CD4-positive, alpha-beta T cell treated with Interleukin-12 subunit alpha and Interleukin-12 subunit beta, for 1 hour (primary cell): ENCODE results near the gene CNPY2.
A peak's percentile ranks its signal among the peaks of the same experiment; 100 is the strongest.
"Not testable (repeated sequence)": the region's sequence is repeated elsewhere in the genome, so short reads cannot be mapped to it uniquely, and the experiment has no call there.

Experiments used
- DNase-seq: peaks from one replicate; pipeline ENCODE4 v3.0.0-alpha.2; 2020

CNPY2 gene

DNA sequence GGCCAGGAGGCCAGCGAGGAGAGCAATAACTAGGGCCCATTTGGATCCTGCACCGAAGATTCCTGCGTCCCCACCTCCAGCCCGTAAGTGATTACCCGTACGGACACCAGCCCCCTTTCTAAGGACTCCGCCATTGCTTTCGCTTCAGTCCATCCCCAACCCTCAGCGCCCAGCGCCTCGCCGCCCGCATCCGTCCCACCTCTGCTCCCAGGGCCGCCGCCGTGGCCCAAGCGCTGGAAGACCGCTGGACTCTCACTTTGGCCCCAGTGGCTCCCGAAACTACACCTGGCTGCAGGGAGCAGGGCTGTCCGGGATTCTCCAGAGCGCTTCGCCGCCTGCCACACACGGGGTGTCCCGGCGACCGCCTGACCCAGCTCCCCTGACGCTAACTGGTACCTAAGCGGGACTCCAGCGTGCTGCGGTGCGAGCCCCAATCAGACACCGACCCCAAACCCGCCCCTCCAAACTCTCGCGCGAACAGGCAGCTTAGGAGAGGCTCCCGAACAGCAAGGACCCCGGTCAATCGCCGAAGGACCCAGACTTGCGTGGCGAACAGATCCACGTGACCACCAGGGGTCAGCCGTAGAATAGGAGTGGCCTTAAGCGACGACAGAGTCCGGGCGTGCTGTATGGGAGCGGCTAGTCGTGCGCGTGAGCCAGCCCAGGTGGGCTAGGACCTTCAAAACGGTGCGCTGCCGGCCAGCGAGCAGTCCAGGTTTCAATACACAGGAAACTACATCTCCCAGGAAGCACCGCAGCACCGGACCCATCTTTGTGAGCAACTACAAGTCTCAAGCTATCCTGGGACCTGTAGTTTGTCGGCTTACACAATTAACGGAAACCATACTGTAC lies at the start of gene CNPY2:
TSS of gene CNPY2 (minus strand) at position 367 of the 852 bp plus-strand sequence. CDS start 771 bp downstream, outside the sequence.
- peak; percentile 95 for DNase-seq

DNA sequence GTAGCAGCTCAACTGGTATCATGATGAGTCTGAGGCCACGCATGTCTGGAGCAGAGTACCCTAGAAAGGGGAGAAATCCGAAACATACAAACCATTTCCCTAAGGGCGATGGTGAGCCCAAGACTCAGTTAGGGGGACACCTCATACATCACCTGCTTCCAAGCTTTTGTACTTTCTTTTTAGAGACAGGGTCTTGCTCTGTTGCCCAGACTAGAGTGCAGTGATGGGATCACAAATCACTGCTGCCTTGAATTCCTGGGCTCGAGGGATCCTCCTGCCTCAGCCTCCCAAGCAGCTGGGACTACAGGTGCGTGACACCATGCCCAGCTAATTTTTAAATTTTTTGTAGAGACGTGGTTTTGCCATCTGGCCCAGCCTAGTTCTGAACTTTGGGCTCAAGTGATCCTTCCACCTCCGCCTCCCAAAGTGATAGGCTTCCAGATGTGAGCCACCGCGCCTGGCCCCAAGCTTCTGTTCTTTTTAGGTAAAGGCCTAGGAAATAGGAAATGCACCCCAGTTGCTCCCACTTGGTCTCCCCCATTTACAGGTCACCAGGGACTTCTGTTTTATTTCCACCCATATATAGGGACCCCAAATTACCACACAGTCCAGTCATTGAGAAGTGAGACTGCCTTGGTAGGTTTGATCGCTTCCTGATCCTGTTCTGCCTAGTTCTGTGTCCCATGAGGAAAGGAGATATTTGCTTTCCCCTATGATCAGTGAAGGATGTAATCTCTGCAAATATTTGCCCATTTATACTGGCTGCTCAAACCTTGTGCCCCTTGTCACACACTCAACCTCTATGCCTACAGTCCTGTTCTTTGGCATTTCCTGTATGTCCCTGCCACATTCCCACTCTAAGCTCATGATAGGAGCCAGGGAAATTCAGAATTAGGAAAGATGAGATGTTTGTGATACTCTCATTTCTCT lies 46.6 kb upstream of the CNPY2 start, which contains the start of gene APOF:
TSS of gene APOF (minus strand) at position 728 of the 930 bp plus-strand sequence. CDS start at position 616, 112 bp downstream.
- no peak for DNase-seq

DNA sequence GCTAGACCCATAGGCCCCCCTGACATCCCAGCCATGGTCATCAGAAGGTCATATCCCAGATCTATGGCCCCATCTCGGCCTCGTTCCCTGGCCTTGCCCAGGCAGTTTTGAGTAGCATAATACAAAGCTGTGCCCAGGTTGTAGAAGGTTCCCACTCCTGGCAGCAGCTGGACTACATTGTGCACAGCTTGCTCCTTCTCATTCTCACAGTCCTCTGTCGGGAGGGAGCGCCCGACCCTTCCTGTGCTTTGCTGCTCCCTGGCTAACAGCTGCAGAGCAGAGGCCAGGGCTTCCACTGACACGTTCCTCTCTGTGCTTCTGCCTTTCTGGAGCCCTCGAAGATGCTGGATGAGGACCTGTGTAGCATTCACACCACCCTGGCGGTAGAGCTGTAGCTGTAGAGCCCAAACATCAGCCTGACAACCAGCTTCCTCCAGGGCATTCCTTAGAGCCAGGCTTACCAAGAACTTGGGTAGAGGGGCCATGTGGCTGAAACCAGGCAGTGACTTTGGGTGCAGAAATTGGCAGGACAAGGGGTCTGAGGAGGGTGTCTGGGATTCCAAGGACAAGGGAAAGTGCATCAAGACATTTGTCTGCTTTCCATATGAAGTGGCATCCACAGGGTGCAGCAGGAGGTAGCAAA lies 45.8 kb upstream of the CNPY2 start:
- DNase-seq: no peak

GRCh38 chr12:56359851-56360767 lies 44.3 kb upstream of the CNPY2 start, which contains the start of gene STAT2:
STAT2 (minus strand) TSS chr12:56360107; CDS start chr12:56356571, 3,536 bp downstream.
- peak; percentile 100 for DNase-seq

DNA sequence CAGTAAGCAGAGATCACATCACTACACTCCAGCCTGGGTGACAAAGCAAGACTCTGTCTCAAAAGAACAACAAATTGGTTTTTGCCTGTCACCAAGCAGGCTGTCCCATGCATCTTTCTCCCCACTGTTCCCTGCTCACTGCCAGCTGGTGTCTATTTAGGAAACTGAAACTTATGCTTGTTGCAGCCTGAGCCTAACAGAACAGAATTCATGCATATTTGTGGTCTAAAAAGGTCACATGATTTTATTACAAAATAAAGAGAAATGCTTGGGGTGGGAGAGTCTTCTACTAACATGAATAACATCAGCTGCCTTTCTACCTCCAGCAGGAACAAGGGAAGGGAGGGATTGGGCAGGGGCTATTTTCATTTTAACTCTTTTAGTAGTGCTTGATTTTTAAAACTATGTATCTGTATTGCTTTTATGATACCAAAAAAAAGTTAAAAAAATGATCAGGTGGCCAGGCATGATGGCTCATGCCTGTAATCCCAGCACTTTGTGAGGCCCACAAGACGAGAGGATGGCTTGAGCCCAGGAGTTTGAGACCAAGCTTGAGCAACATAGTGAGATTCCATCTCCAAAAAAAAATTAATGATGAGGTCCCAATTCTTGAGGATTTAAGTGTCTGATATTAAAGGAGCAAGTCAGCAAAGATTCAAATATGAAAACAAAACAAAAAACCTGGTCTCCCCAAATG lies 43.2 kb upstream of the CNPY2 start:
- DNase-seq: no peak

DNA sequence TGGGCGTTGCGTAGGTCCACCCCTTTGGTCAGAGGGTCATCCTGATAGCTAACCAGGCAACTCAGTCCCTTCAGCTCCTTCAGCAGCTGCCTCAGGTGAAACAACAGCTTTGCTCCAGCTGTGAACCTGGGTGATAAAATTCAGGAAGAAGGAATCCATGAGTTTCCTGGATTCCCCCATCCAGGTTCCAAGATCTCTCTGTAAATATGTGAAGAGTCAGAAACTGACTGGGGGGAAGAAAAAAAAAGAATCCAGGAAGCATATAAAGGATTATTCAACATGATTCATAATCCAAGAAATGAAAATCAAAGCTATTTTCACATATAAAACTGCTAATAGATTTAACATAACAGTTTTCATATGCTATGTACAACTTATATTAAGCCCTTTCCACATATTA lies 35.5 kb upstream of the CNPY2 start:
- no peak for DNase-seq

DNA sequence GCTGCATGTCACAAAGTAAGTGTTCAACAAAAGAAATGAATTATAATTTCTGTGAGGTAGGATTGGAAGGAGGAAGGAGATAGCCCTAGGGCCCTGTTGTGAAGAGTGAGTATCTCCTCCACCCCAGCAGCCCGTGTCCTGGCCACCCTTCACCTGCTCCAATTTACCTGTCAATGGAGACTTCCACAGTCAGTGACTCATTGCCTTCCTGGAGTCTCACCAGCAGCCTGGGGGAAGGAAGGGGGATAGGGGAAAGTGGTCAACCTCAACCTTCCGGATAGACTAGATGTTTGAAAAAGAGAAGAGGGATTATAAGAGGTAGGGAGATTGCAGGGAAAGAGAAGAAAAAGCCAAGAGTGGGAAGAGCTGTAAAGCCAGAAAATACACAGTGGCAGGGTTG lies 34.9 kb upstream of the CNPY2 start:
- DNase-seq: no peak

DNA sequence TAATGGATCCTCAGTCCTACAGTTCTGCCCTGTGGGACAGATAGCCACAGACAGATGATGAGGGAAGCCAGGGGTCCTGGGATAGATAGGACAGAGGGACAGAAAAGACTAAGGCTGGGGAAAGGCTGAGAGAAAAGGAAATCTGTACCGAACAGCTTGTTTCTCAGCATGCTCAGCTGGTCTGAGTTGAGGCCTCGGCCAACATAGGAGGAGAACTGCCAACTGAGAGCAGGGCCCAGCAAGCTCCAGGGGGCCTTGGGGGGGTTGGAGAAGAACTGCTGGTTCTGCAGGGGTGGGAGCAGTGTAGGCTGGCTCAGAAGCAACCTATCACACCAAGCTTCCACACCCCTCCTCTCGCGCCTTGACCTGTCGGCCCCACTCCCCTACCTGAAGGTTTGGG lies 33.0 kb upstream of the CNPY2 start:
- DNase-seq: no peak

DNA sequence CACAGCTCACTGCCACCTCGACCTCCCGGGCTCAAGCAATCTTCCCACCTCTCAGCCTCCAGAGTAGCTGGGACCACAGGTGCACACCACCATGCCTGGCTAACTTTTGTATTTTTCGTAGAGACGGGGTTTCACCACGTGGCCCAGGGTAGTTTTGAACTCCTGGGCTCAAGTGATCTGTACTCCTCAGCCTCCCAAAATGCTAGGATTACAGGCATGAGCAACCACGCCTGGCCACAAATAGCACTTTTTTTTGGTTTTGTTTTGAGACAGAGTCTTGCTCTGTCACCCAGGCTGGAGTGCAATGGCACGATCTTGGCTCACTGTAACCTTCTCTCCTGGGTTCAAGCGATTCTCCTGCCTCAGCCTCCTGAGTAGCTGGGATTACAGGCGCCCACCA lies 31.5 kb upstream of the CNPY2 start:
- not testable (repeated sequence) for DNase-seq

DNA sequence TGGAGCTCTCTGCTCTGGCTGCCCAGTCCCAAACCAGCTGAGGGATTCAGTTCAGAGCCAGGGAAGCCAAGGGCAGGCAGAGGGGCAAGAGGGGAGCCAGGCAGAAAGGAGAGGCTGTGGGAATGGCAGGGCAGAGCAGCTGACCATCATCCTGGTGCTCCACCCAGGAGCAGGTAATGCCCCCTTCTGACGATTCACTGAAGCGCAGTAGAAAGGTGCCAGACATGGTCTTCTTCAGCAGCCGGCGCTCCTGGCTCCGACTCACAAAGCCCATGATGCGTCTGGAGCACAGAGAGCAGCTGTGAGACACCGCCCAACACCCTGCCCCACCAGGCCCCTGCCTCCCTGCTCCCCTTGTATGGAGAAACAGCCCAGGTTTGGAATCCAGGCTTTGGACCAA lies 30.9 kb upstream of the CNPY2 start:
- DNase-seq: no peak

DNA sequence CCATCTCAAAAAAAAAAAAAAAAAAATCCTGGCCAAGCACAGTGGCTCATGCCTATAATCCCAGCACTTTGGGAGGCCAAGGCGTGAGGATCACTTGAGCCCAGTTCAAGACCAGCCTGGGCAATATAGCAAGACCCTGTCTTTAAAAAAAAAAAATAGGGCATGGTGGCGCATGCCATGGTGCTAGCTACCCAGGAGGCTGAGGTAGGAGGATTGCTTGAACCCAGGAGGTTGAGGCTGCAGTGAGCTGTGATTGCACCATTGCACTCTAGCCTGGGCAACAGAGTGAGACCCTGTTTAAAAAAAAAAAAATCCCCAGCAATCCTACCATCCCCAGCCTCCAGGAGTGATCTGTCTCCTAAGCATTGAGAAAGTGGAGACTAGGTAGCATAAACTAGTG lies 26.5 kb upstream of the CNPY2 start:
- not testable (repeated sequence) for DNase-seq

GRCh38 chr12:56341616-56342015 lies 25.8 kb upstream of the CNPY2 start:
- no peak for DNase-seq

DNA sequence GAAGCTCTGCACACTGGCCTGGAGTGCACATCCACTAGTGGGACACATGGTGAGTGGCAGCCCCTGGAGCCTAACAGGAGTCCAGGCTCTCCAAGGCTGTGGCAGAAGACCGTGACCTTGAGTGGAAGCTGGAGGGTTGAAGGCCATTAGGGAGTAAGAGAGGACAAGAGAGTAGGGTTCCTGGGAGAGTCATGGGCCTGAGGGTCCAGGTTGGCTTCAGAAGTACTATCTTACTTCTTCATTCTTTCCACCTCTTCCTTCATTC lies 23.3 kb upstream of the CNPY2 start:
- DNase-seq: no peak

- peak; percentile 92 for DNase-seq
Observed at GRCh38 chr12:56338308-56339157, 22.7 kb upstream of the CNPY2 start, which contains the start of gene IL23A. IL23A (plus strand) TSS chr12:56338884; CDS start chr12:56339045, 161 bp downstream.

DNA sequence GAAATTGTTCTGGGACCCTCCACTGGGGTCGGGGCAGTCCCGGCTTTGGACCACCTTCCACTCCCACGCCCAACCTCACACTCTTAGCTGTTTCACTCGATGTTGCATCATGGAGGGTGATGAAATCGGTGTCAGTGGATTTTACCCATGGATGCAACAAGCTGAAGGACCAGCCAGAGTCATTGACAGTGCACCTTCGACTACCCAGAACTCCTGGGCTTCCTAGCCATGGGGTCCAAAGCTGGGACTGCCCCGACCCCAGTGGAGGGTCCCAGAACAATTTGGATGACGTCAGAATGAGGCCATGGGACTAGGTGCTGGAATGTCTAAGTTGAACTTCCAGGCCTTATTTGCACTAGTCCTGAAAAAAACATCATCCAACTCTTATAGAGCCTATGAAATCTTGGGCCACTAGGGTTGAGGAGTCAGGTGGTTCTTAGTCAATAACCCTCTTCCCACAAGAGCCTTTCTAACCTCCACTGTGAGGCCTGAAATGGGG lies 22.0 kb upstream of the CNPY2 start:
- no peak for DNase-seq

GRCh38 chr12:56336361-56337167 lies 20.8 kb upstream of the CNPY2 start:
- DNase-seq: no peak

- DNase-seq: not testable (repeated sequence)
Observed at GRCh38 chr12:56335527-56335926, 19.7 kb upstream of the CNPY2 start.

DNA sequence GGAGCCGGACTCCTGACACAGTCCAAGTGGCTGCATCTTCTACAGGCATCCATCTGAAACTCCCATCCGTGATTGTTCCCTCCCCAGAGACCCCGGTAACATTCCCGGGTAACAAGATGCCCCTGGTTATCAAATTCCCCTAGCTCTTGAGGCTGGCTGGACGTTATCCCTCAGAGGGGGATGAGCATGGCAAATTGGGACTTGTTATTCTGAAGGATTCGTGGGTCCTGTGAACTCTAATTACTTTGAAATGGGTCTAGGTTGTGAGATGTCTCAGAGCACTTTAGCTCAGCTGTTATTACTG lies 18.7 kb upstream of the CNPY2 start:
- no peak for DNase-seq
